ENCODE measurements around the gene CHM.

DNA sequence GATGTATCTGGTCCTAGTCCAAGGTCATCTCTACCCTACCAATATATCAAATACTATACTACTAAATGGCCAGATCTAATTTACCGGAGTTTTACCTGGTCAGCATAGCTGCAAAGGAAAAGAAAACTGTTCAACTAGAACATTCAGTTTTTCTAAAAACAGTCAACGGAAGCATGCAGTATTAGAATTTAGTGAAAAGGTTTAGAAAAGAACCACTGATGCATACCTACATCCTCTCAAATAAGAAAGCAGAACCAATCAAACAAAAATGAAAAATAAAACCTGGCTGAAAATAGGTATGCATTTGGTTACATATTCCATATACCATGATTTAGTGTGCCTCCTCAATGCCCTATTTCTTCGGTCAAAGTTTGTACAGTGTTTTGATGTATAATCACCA is 140.0 kb downstream of the CHM start:
- TF ChIP-seq POLR2A (IDR thresholded peaks at IDR 0.05; ENCODE audit: low read depth, low read length) (no peak), POLR2AphosphoS5 (IDR thresholded peaks at IDR 0.05; ENCODE audit: low read depth, low read length) (no peak), TAF1 (IDR thresholded peaks at IDR 0.05; ENCODE audit: borderline replicate concordance, low read depth, low read length) (no peak)
